HG02852 (cell line): ENCODE results near the gene PLOD2.

Experiments
- ATAC-seq: cut with Tn5 transposase; IDR thresholded peaks from one replicate; pipeline ENCODE4 v1.9.1; 2021; ENCODE audit warnings: mild to moderate bottlenecking, moderate library complexity; ENCODE audit not compliant: unreplicated experiment

Gene PLOD2

GRCh38 chr3:146102885-146103284, 58.1 kb downstream of the PLOD2 start:
- ATAC-seq = no peak

GRCh38 chr3:146101538-146101937, 59.4 kb downstream of the PLOD2 start:
- ATAC-seq = no peak

GRCh38 chr3:146100825-146101444, 60.0 kb downstream of the PLOD2 start:
- ATAC-seq = no peak

GRCh38 chr3:146100180-146100579, 60.8 kb downstream of the PLOD2 start:
- ATAC-seq = no peak

GRCh38 chr3:146099316-146099715, 61.7 kb downstream of the PLOD2 start:
- ATAC-seq = no peak

- no peak for ATAC-seq
Measured at GRCh38 chr3:146093896-146094295, 67.1 kb downstream of the PLOD2 start.

- ATAC-seq = no peak
Measured at GRCh38 chr3:146092230-146092629, 68.8 kb downstream of the PLOD2 start.

- no peak for ATAC-seq
Measured at GRCh38 chr3:146091397-146091796, 69.6 kb downstream of the PLOD2 start.

- no peak for ATAC-seq
Measured at GRCh38 chr3:146090521-146090920, 70.5 kb downstream of the PLOD2 start.

GRCh38 chr3:146088840-146089239, 72.1 kb downstream of the PLOD2 start:
- ATAC-seq = no peak

GRCh38 chr3:146087116-146087515, 73.9 kb downstream of the PLOD2 start:
- ATAC-seq = no peak

GRCh38 chr3:146086211-146086610, 74.8 kb downstream of the PLOD2 start:
- ATAC-seq = no peak

GRCh38 chr3:146085678-146086077, 75.3 kb downstream of the PLOD2 start:
- no peak for ATAC-seq

GRCh38 chr3:146080578-146080977, 80.4 kb downstream of the PLOD2 start:
- no peak for ATAC-seq

GRCh38 chr3:146078031-146078430, 83.0 kb downstream of the PLOD2 start:
- no peak for ATAC-seq

GRCh38 chr3:146077181-146077580, 83.8 kb downstream of the PLOD2 start:
- ATAC-seq = no peak

- no peak for ATAC-seq
Measured at GRCh38 chr3:146072824-146073223, 88.2 kb downstream of the PLOD2 start.

GRCh38 chr3:146072061-146072460, 88.9 kb downstream of the PLOD2 start:
- ATAC-seq = no peak

GRCh38 chr3:146071632-146072031, 89.4 kb downstream of the PLOD2 start:
- no peak for ATAC-seq

GRCh38 chr3:146067048-146067447, 93.9 kb downstream of the PLOD2 start:
- ATAC-seq = no peak

GRCh38 chr3:146065573-146066006, 95.4 kb downstream of the PLOD2 start:
- ATAC-seq = no peak

- no peak for ATAC-seq
Measured at GRCh38 chr3:146058241-146058640, 102.7 kb downstream of the PLOD2 start.

GRCh38 chr3:146052791-146053310, 108.1 kb downstream of the PLOD2 start:
- ATAC-seq = no peak
